ENCODE results near the gene IFI27L2. TPM values are rescaled to one million over a fixed set of nuclear protein-coding genes. Genes with fewer than 3 reads are reported as not detected.

IFI27L2 gene
- polyA plus RNA-seq, 2 donors, result 51.4 to 112 TPM

GRCh38 chr14:94111276-94112095 is 17.9 kb downstream of the IFI27L2 start:
- Histone ChIP-seq H3K27ac (ENCODE audit: low read depth in 2 of 2, low read length in 1 of 2) (peak overlapping the region; percentile 22 to 72), H3K4me3 (ENCODE audit: low read depth in 1 of 2, low read length in 2 of 2) (peak overlapping the region; percentile 27 to 34), H3K27me3 (ENCODE audit: control insufficient read depth in 1 of 2, insufficient read depth in 2 of 2, low read length in 2 of 2) (no peaks in the 10 kb centered on the region), H3K36me3 (ENCODE audit: control insufficient read depth in 2 of 2, insufficient read depth in 2 of 2, low read length in 1 of 2) (no peaks in the 10 kb centered on the region), H3K9me3 (ENCODE audit: control insufficient read depth in 2 of 2, insufficient read depth in 1 of 2, low read depth in 1 of 2, low read length in 1 of 2) (no peaks in the 10 kb centered on the region), H3K4me1 (ENCODE audit: control insufficient read depth in 2 of 2, insufficient read depth in 2 of 2, low read length in 1 of 2) (peaks cover 4 to 21% of the 10 kb centered on the region in 2 donors)
- WGBS, 2 donors, result 61 to 83% methylated on average over 20 of the region's 20 CpGs

GRCh38 chr14:94110552-94111181 is 18.7 kb downstream of the IFI27L2 start, which contains the start of gene IFI27:
TSS of gene IFI27 (plus strand) at chr14:94110736.
- Histone ChIP-seq H3K27ac (ENCODE audit: low read depth in 2 of 2, low read length in 1 of 2) (peak within 1 kb of the TSS; percentile 72 to 75), H3K36me3 (ENCODE audit: control insufficient read depth in 2 of 2, insufficient read depth in 2 of 2, low read length in 1 of 2) (no peaks in the 10 kb centered on the region), H3K4me3 (ENCODE audit: low read depth in 1 of 2, low read length in 2 of 2) (peak within 1 kb of the TSS; percentile 27 to 34), H3K4me1 (ENCODE audit: control insufficient read depth in 2 of 2, insufficient read depth in 2 of 2, low read length in 1 of 2) (peaks cover 4 to 17% of the 10 kb centered on the region in 2 donors), H3K27me3 (ENCODE audit: control insufficient read depth in 1 of 2, insufficient read depth in 2 of 2, low read length in 2 of 2) (no peaks in the 10 kb centered on the region), H3K9me3 (ENCODE audit: control insufficient read depth in 2 of 2, insufficient read depth in 1 of 2, low read depth in 1 of 2, low read length in 1 of 2) (no peaks in the 10 kb centered on the region)
- WGBS, 2 donors, result 47 to 61% methylated on average over 14 of the region's 14 CpGs

GRCh38 chr14:94109915-94110250 is 19.5 kb downstream of the IFI27L2 start:
- no peak overlapping the region for H3K4me3 ChIP-seq (ENCODE audit: low read depth in 1 of 2, low read length in 2 of 2)
- H3K4me1 ChIP-seq (ENCODE audit: control insufficient read depth in 2 of 2, insufficient read depth in 2 of 2, low read length in 1 of 2), result peaks cover 2 to 11% of the 10 kb centered on the region in 2 donors
- H3K9me3 ChIP-seq (ENCODE audit: control insufficient read depth in 2 of 2, insufficient read depth in 1 of 2, low read depth in 1 of 2, low read length in 1 of 2), result no peaks in the 10 kb centered on the region
- H3K27me3 ChIP-seq (ENCODE audit: control insufficient read depth in 1 of 2, insufficient read depth in 2 of 2, low read length in 2 of 2), result no peaks in the 10 kb centered on the region
- no peaks in the 10 kb centered on the region for H3K36me3 ChIP-seq (ENCODE audit: control insufficient read depth in 2 of 2, insufficient read depth in 2 of 2, low read length in 1 of 2)
- 92 to 98% methylated on average over 2 of the region's 2 CpGs for WGBS, 2 donors
- peak overlapping the region; percentile 71 to 75 for H3K27ac ChIP-seq (ENCODE audit: low read depth in 2 of 2, low read length in 1 of 2)

- Histone ChIP-seq H3K36me3 (ENCODE audit: control insufficient read depth in 2 of 2, insufficient read depth in 2 of 2, low read length in 1 of 2) (no peaks in the 10 kb centered on the region), H3K27me3 (ENCODE audit: control insufficient read depth in 1 of 2, insufficient read depth in 2 of 2, low read length in 2 of 2) (no peaks in the 10 kb centered on the region), H3K9me3 (ENCODE audit: control insufficient read depth in 2 of 2, insufficient read depth in 1 of 2, low read depth in 1 of 2, low read length in 1 of 2) (no peaks in the 10 kb centered on the region), H3K4me1 (ENCODE audit: control insufficient read depth in 2 of 2, insufficient read depth in 2 of 2, low read length in 1 of 2) (peaks cover 0 to under 1% of the 10 kb centered on the region in 2 donors), H3K27ac (ENCODE audit: low read depth in 2 of 2, low read length in 1 of 2) (no peak overlapping the region), H3K4me3 (ENCODE audit: low read depth in 1 of 2, low read length in 2 of 2) (no peak overlapping the region)
- 83 to 86% methylated on average over 10 of the region's 10 CpGs for WGBS, 2 donors
These were observed 24.7 kb downstream of the IFI27L2 start for GRCh38 chr14:94104731-94105130.

- H3K36me3 ChIP-seq (ENCODE audit: control insufficient read depth in 2 of 2, insufficient read depth in 2 of 2, low read length in 1 of 2), result peaks cover 0 to 2% of the 10 kb centered on the region in 2 donors
- WGBS, 2 donors, result 66 to 78% methylated on average over 7 of the region's 7 CpGs
- H3K27me3 ChIP-seq (ENCODE audit: control insufficient read depth in 1 of 2, insufficient read depth in 2 of 2, low read length in 2 of 2), result no peaks in the 10 kb centered on the region
- no peaks in the 10 kb centered on the region for H3K4me1 ChIP-seq (ENCODE audit: control insufficient read depth in 2 of 2, insufficient read depth in 2 of 2, low read length in 1 of 2)
- H3K4me3 ChIP-seq (ENCODE audit: low read depth in 1 of 2, low read length in 2 of 2), result no peak overlapping the region
- no peaks in the 10 kb centered on the region for H3K9me3 ChIP-seq (ENCODE audit: control insufficient read depth in 2 of 2, insufficient read depth in 1 of 2, low read depth in 1 of 2, low read length in 1 of 2)
- H3K27ac ChIP-seq (ENCODE audit: low read depth in 2 of 2, low read length in 1 of 2), result no peak overlapping the region
These were observed 25.8 kb downstream of the IFI27L2 start for GRCh38 chr14:94103554-94104150.

- no peak overlapping the region for H3K27ac ChIP-seq (ENCODE audit: low read depth in 2 of 2, low read length in 1 of 2)
- WGBS, 2 donors, result 80 to 87% methylated on average over 8 of the region's 8 CpGs
These were observed 26.5 kb downstream of the IFI27L2 start for GRCh38 chr14:94102768-94103482.

GRCh38 chr14:94101748-94102147 is 27.7 kb downstream of the IFI27L2 start:
- Histone ChIP-seq H3K9me3 (ENCODE audit: control insufficient read depth in 2 of 2, insufficient read depth in 1 of 2, low read depth in 1 of 2, low read length in 1 of 2) (no peaks in the 10 kb centered on the region), H3K27me3 (ENCODE audit: control insufficient read depth in 1 of 2, insufficient read depth in 2 of 2, low read length in 2 of 2) (no peaks in the 10 kb centered on the region), H3K27ac (ENCODE audit: low read depth in 2 of 2, low read length in 1 of 2) (no peak overlapping the region), H3K36me3 (ENCODE audit: control insufficient read depth in 2 of 2, insufficient read depth in 2 of 2, low read length in 1 of 2) (peaks cover 0 to 2% of the 10 kb centered on the region in 2 donors), H3K4me1 (ENCODE audit: control insufficient read depth in 2 of 2, insufficient read depth in 2 of 2, low read length in 1 of 2) (no peaks in the 10 kb centered on the region), H3K4me3 (ENCODE audit: low read depth in 1 of 2, low read length in 2 of 2) (no peak overlapping the region)
- WGBS, 2 donors, result 92 to 93% methylated on average over 10 of the region's 10 CpGs

More at GRCh38 chr14:94102768-94103482, 26.5 kb downstream of the IFI27L2 start:
- no peaks in the 10 kb centered on the region for H3K27me3 ChIP-seq (ENCODE audit: control insufficient read depth in 1 of 2, insufficient read depth in 2 of 2, low read length in 2 of 2)
- H3K9me3 ChIP-seq (ENCODE audit: control insufficient read depth in 2 of 2, insufficient read depth in 1 of 2, low read depth in 1 of 2, low read length in 1 of 2), result no peaks in the 10 kb centered on the region
- H3K36me3 ChIP-seq (ENCODE audit: control insufficient read depth in 2 of 2, insufficient read depth in 2 of 2, low read length in 1 of 2), result peaks cover 0 to 2% of the 10 kb centered on the region in 2 donors
- no peak overlapping the region for H3K4me3 ChIP-seq (ENCODE audit: low read depth in 1 of 2, low read length in 2 of 2)
- H3K4me1 ChIP-seq (ENCODE audit: control insufficient read depth in 2 of 2, insufficient read depth in 2 of 2, low read length in 1 of 2), result no peaks in the 10 kb centered on the region

- 75 to 81% methylated on average over 4 of the region's 4 CpGs for WGBS, 2 donors
- Histone ChIP-seq H3K27ac (ENCODE audit: low read depth in 2 of 2, low read length in 1 of 2) (no peak overlapping the region), H3K36me3 (ENCODE audit: control insufficient read depth in 2 of 2, insufficient read depth in 2 of 2, low read length in 1 of 2) (peaks cover 0 to 2% of the 10 kb centered on the region in 2 donors)
These were observed 28.6 kb downstream of the IFI27L2 start for GRCh38 chr14:94100847-94101246.

GRCh38 chr14:94099006-94099405 is 30.4 kb downstream of the IFI27L2 start:
- Histone ChIP-seq H3K9me3 (ENCODE audit: control insufficient read depth in 2 of 2, insufficient read depth in 1 of 2, low read depth in 1 of 2, low read length in 1 of 2) (no peaks in the 10 kb centered on the region), H3K27me3 (ENCODE audit: control insufficient read depth in 1 of 2, insufficient read depth in 2 of 2, low read length in 2 of 2) (no peaks in the 10 kb centered on the region), H3K27ac (ENCODE audit: low read depth in 2 of 2, low read length in 1 of 2) (no peak overlapping the region), H3K36me3 (ENCODE audit: control insufficient read depth in 2 of 2, insufficient read depth in 2 of 2, low read length in 1 of 2) (peaks cover 0 to 2% of the 10 kb centered on the region in 2 donors), H3K4me1 (ENCODE audit: control insufficient read depth in 2 of 2, insufficient read depth in 2 of 2, low read length in 1 of 2) (no peaks in the 10 kb centered on the region), H3K4me3 (ENCODE audit: low read depth in 1 of 2, low read length in 2 of 2) (no peak overlapping the region)
- 79 to 90% methylated on average over 6 of the region's 6 CpGs for WGBS, 2 donors

More at GRCh38 chr14:94100847-94101246, 28.6 kb downstream of the IFI27L2 start:
- H3K4me1 ChIP-seq (ENCODE audit: control insufficient read depth in 2 of 2, insufficient read depth in 2 of 2, low read length in 1 of 2), result no peaks in the 10 kb centered on the region
- H3K9me3 ChIP-seq (ENCODE audit: control insufficient read depth in 2 of 2, insufficient read depth in 1 of 2, low read depth in 1 of 2, low read length in 1 of 2), result no peaks in the 10 kb centered on the region
- H3K27me3 ChIP-seq (ENCODE audit: control insufficient read depth in 1 of 2, insufficient read depth in 2 of 2, low read length in 2 of 2), result no peaks in the 10 kb centered on the region
- no peak overlapping the region for H3K4me3 ChIP-seq (ENCODE audit: low read depth in 1 of 2, low read length in 2 of 2)

Measured in esophagus (tissue), 2 donors.